ENCODE data around the gene CUTC. TPM values are rescaled to one million over a fixed set of nuclear protein-coding genes. Genes with fewer than 3 reads are reported as not detected.
"Not testable (repeated sequence)": the region's sequence is repeated elsewhere in the genome, so short reads cannot be mapped to it uniquely, and the experiment has no call there.

Gene CUTC
- total RNA-seq (2014; rRNA removed; shearing (Covaris generic)): 51.7 and 66.0 TPM in 2 replicates
- 66.9 and 74.6 TPM in 2 replicates for polyA plus RNA-seq (2014; cell fraction: nucleus; rRNA removed)

- DNase-seq (ENCODE audit: extremely low read depth, low read depth): peak; percentile 96
Observed at GRCh38 chr10:99732033-99732842, at the start of gene CUTC, which contains the start of gene COX15. Gene CUTC (plus strand): TSS chr10:99732234. CDS start chr10:99732349, 115 bp downstream. Gene COX15 (minus strand): TSS chr10:99732127. CDS start chr10:99732049, 78 bp downstream.

GRCh38 chr10:99682752-99683151 is 49.3 kb upstream of the CUTC start:
- no peak for DNase-seq (ENCODE audit: extremely low read depth, low read depth)

GRCh38 chr10:99685597-99685967 is 46.5 kb upstream of the CUTC start:
- no peak for DNase-seq (ENCODE audit: extremely low read depth, low read depth)

GRCh38 chr10:99689461-99689860 is 42.6 kb upstream of the CUTC start:
- no peak for DNase-seq (ENCODE audit: extremely low read depth, low read depth)

GRCh38 chr10:99693933-99694583 is 38.0 kb upstream of the CUTC start:
- DNase-seq (ENCODE audit: extremely low read depth, low read depth): no peak

- DNase-seq (ENCODE audit: extremely low read depth, low read depth): no peak
Observed at GRCh38 chr10:99695761-99696160, 36.3 kb upstream of the CUTC start.

- DNase-seq (ENCODE audit: extremely low read depth, low read depth): no peak
Observed at GRCh38 chr10:99698504-99699080, 33.4 kb upstream of the CUTC start.

GRCh38 chr10:99700649-99701048 is 31.4 kb upstream of the CUTC start:
- no peak for DNase-seq (ENCODE audit: extremely low read depth, low read depth)

- peak; percentile 67 for DNase-seq (ENCODE audit: extremely low read depth, low read depth)
Observed at GRCh38 chr10:99708428-99709012, 23.5 kb upstream of the CUTC start.

- no peak for DNase-seq (ENCODE audit: extremely low read depth, low read depth)
Observed at GRCh38 chr10:99709480-99710229, 22.4 kb upstream of the CUTC start.

- DNase-seq (ENCODE audit: extremely low read depth, low read depth): peak; percentile 71
Observed at GRCh38 chr10:99711129-99711719, 20.8 kb upstream of the CUTC start.

- DNase-seq (ENCODE audit: extremely low read depth, low read depth): no peak
Observed at GRCh38 chr10:99714446-99714845, 17.6 kb upstream of the CUTC start.

- no peak for DNase-seq (ENCODE audit: extremely low read depth, low read depth)
Observed at GRCh38 chr10:99720387-99720786, 11.6 kb upstream of the CUTC start.

- DNase-seq (ENCODE audit: extremely low read depth, low read depth): no peak
Observed at GRCh38 chr10:99730026-99730425, 2.0 kb upstream of the CUTC start.

GRCh38 chr10:99731306-99732032 is 565 bp upstream of the CUTC start:
- DNase-seq (ENCODE audit: extremely low read depth, low read depth): no peak

GRCh38 chr10:99733366-99733765 is 1.3 kb downstream of the CUTC start:
- no peak for DNase-seq (ENCODE audit: extremely low read depth, low read depth)

GRCh38 chr10:99734111-99734510 is 2.1 kb downstream of the CUTC start:
- DNase-seq (ENCODE audit: extremely low read depth, low read depth): not testable (repeated sequence)

GRCh38 chr10:99740260-99740659 is 8.2 kb downstream of the CUTC start:
- no peak for DNase-seq (ENCODE audit: extremely low read depth, low read depth)

- DNase-seq (ENCODE audit: extremely low read depth, low read depth): no peak
Observed at GRCh38 chr10:99740933-99741559, 9.0 kb downstream of the CUTC start.

Data from NCI-H460 (cell line).